ENCODE data around the gene ITGB5. TPM values are rescaled to one million over a fixed set of nuclear protein-coding genes. Genes with fewer than 3 reads are reported as not detected.
"Not testable (repeated sequence)": the region's sequence is repeated elsewhere in the genome, so short reads cannot be mapped to it uniquely, and the experiment has no call there.

Gene ITGB5
- total and polyA plus RNA-seq, 4 donors: 101 to 369 (median 292) TPM

DNA sequence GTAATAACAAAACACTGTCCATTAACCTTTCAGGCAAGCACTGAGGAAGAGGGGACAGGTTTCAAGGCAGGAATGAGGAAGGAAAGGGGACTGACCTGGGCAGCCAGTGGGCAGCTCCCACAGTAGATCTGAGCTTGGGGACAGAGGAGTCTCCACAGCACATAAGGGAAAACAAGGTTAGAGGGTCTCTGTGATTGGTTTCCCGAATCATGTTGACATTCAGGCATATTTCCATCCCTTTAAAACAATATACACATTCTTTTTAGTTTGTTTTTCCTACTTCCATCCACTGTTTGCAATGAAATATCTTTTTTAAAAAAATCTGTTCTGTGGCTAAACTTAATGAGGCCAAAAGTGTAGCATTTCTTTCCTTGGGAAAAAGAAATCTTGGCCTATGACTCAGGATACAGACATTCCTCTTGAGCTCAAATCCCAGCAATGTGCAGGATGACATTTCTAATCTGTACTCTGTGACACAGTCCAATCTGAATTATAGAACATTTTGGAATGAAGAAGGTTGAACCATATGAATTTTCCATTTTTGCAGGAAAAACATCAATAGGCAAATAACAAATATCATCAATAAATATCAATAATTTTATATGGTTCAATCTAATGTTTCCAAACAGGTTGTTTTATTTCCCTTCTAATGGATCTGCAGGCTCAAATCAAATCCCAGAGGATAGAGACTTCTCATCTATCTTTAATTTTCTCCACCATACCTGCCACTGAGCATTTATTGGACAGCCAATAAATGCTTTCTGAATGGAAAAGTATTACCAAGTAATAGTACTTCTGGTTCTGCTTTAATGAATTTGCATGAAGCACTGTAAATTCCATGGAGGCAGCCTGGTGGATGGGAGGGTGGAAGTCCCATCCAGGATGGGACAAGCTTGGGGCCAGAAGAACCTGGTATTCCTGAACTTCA lies 54.1 kb downstream of the ITGB5 start:
- intact Hi-C loops (cut with DNase I): loop anchor here in 1 of 2 donors (5.0 kb wide), 1 partner anchor 44 kb away; no protein-coding TSS in a partner anchor
- H3K36me3 ChIP-seq (ENCODE audit: control insufficient read depth in 1 of 2, insufficient read depth in 2 of 2, low read length in 1 of 2): peaks cover 0 to 3% of the 10 kb centered on the region in 2 donors
- 0% methylated on average over 1 of the region's 1 CpG for WGBS, 2 donors
- ATAC-seq (ENCODE audit: low FRiP score): no peak
- no peaks in the 10 kb centered on the region for H3K9me3 ChIP-seq (ENCODE audit: control insufficient read depth, low read length)
- no peak overlapping the region for H3K4me3 ChIP-seq (ENCODE audit: low read length in 2 of 2)
- no peak for DNase-seq
- peaks cover 12 to 27% of the 10 kb centered on the region in 2 donors for H3K4me1 ChIP-seq (ENCODE audit: control insufficient read depth in 1 of 2, insufficient read depth in 2 of 2, low read length in 2 of 2)
- H3K27ac ChIP-seq (ENCODE audit: low read depth in 1 of 2, low read length in 2 of 2): peak overlapping the region; percentile 80 to 92
- H3K27me3 ChIP-seq (ENCODE audit: control insufficient read depth in 1 of 2, insufficient read depth in 2 of 2, low read length in 1 of 2): no peaks in the 10 kb centered on the region

DNA sequence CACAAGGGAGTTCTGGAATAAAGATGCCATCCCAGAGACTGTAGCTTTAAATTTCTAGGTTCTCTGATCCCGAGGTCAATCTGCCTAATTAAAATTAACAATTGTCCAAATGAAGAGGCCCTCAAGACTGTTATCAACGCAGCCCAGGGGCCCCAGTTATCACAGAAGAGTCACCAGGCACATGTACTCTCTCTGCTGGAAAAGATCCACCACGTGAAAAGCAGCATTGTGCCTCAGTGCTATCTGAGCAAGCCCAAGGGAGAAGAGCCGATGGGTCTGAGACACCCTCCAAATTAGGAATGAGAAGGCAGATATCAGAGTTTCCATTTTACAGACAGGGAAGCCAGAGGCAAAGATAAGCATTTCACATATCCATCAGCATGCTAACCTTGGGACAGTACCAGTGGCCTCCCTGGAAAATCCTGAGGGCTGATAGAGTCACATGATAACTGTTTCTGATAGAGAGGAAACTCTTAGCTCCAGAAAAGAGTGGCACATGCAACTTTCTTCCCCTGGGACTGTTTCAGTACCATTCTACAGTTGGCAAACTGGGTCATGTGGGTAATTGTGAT lies 55.5 kb downstream of the ITGB5 start:
- intact Hi-C loops (cut with DNase I): loop anchor here in 1 of 2 donors (5.0 kb wide), 1 partner anchor 46 kb away; no protein-coding TSS in a partner anchor
- ATAC-seq (ENCODE audit: low FRiP score): no peak
- DNase-seq: no peak
- Histone ChIP-seq H3K36me3 (ENCODE audit: control insufficient read depth in 1 of 2, insufficient read depth in 2 of 2, low read length in 1 of 2) (peaks cover 0 to 3% of the 10 kb centered on the region in 2 donors), H3K27ac (ENCODE audit: low read depth in 1 of 2, low read length in 2 of 2) (peak overlapping the region in 1 of 2 donors; percentile 92), H3K4me3 (ENCODE audit: low read length in 2 of 2) (no peak overlapping the region), H3K4me1 (ENCODE audit: control insufficient read depth in 1 of 2, insufficient read depth in 2 of 2, low read length in 2 of 2) (peaks cover 15 to 33% of the 10 kb centered on the region in 2 donors), H3K27me3 (ENCODE audit: control insufficient read depth in 1 of 2, insufficient read depth in 2 of 2, low read length in 1 of 2) (no peaks in the 10 kb centered on the region), H3K9me3 (ENCODE audit: control insufficient read depth, low read length) (no peaks in the 10 kb centered on the region)
- 66 to 84% methylated on average over 4 of the region's 4 CpGs for WGBS, 2 donors

DNA sequence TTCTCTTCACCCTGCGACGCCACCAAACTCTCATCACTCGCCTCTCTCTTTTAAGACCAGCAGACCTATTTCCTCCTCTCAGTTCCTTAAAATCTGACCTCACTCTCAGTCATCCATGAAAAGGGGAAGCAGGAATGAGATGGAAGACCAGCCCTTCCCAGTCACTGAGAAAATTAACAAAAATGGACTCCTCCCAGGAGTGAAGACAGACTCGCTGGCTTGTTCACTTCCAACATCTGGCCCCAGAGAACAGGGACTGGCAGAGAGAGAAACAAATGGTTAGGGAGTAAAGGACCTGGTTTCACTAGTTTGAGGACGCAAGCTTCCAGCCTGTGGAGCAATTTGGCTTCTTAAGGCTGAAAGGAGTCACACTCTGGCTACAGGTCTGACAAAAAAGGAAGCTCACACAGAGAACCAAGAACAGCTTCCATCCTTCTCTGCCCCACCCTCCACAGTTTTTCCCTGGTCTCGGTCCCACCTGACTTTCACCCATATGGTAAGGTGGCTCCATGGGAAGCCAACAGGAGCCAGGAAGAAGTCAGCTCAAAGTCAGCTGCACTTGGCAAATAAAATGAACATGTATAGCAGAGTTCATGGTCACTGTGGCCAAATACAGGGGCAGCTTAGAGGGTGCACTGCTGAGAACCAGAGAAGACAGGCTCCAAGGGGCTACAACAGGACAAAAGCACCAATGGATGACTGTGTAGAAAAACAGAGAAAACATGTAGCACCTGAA lies 57.2 kb downstream of the ITGB5 start:
- Histone ChIP-seq H3K36me3 (ENCODE audit: control insufficient read depth in 1 of 2, insufficient read depth in 2 of 2, low read length in 1 of 2) (peaks cover 0 to 3% of the 10 kb centered on the region in 2 donors), H3K27ac (ENCODE audit: low read depth in 1 of 2, low read length in 2 of 2) (peak overlapping the region in 1 of 2 donors; percentile 48), H3K4me1 (ENCODE audit: control insufficient read depth in 1 of 2, insufficient read depth in 2 of 2, low read length in 2 of 2) (peaks cover 15 to 30% of the 10 kb centered on the region in 2 donors), H3K9me3 (ENCODE audit: control insufficient read depth, low read length) (no peaks in the 10 kb centered on the region), H3K27me3 (ENCODE audit: control insufficient read depth in 1 of 2, insufficient read depth in 2 of 2, low read length in 1 of 2) (no peaks in the 10 kb centered on the region), H3K4me3 (ENCODE audit: low read length in 2 of 2) (no peak overlapping the region)
- ATAC-seq (ENCODE audit: low FRiP score): peak; percentile 25
- DNase-seq: no peak
- intact Hi-C loops (cut with DNase I): loop anchor here in 1 of 2 donors (5.0 kb wide), 1 partner anchor 47 kb away; no protein-coding TSS in a partner anchor
- WGBS, 2 donors: 69 to 71% methylated on average over 6 of the region's 6 CpGs

DNA sequence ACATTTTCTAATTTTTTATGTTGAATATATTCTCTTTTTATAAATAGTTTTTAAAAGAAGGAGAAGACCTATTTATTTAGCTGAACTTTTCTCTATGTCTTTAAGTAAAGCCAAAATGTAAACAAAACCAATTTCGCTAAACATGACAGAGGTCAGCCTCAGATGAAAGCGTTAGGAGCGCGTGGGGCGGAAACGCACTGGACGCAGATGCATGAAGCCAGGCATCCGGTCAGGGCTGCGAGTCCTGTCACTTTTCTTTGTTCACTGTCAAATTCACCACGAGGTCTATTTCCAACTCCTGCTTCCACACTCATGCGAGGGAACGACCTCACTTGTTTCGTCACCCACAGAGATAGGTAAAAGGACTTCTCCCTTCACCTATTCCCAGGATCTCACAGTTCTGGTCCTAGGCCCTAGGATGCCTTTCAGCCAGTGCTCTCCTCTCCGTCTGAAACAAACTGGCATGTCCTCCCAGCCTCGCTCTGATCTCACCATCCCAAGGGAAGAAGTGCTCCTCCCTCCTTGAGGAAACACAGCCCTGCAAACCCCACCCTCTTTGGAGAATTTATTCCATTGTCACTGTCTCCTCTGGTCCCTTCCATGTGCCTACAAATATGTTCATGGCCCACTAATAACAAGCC lies 57.9 kb downstream of the ITGB5 start:
- ATAC-seq (ENCODE audit: low FRiP score): peak; percentile 55
- Histone ChIP-seq H3K4me3 (ENCODE audit: low read length in 2 of 2) (no peak overlapping the region), H3K27ac (ENCODE audit: low read depth in 1 of 2, low read length in 2 of 2) (peak overlapping the region in 1 of 2 donors; percentile 10), H3K4me1 (ENCODE audit: control insufficient read depth in 1 of 2, insufficient read depth in 2 of 2, low read length in 2 of 2) (peaks cover 15 to 27% of the 10 kb centered on the region in 2 donors), H3K9me3 (ENCODE audit: control insufficient read depth, low read length) (no peaks in the 10 kb centered on the region), H3K36me3 (ENCODE audit: control insufficient read depth in 1 of 2, insufficient read depth in 2 of 2, low read length in 1 of 2) (peaks cover 0 to 3% of the 10 kb centered on the region in 2 donors), H3K27me3 (ENCODE audit: control insufficient read depth in 1 of 2, insufficient read depth in 2 of 2, low read length in 1 of 2) (no peaks in the 10 kb centered on the region)
- peak in 1 of 2 donors; percentile 58 for DNase-seq
- 80 to 86% methylated on average over 15 of the region's 15 CpGs for WGBS, 2 donors
- intact Hi-C loops (cut with DNase I): no loop called here

DNA sequence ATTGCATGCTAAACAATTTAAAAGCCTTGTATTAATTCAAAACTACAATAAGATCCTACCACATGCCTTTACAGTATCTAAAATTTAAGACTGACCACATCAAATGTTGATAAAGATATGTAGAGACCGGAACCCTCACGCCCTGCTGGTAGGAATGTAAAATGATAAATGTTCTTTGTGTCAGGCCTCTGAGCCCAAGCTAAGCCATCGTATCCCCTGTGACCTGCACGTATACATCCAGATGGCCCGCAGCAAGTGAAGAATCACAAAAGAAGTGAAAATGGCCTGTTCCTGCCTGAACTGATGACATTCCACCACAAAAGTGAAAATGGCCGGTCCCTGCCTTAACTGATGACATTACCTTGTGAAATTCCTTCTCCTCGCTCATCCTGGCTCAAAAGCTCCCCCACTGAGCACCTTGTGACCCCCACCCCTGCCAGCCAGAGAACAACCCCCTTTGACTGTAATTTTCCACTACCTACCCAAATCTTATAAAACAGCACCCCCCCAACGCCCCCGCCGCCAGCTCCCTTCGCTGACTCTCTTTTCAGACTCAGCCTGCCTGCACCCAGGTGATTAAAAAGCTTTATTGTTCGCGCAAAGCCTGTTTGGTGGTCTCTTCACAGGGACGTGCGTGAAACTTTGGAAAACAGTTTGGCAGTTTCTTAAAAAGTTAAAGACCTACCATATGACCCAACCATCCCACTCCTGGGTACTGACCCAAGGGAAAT lies 59.5 kb downstream of the ITGB5 start:
- 72 to 79% methylated on average over 15 of the region's 15 CpGs for WGBS, 2 donors
- H3K27ac ChIP-seq (ENCODE audit: low read depth in 1 of 2, low read length in 2 of 2); DNase-seq; intact Hi-C loops (cut with DNase I); H3K4me3 ChIP-seq (ENCODE audit: low read length in 2 of 2); H3K27me3 ChIP-seq (ENCODE audit: control insufficient read depth in 1 of 2, insufficient read depth in 2 of 2, low read length in 1 of 2); ATAC-seq (ENCODE audit: low FRiP score); H3K36me3 ChIP-seq (ENCODE audit: control insufficient read depth in 1 of 2, insufficient read depth in 2 of 2, low read length in 1 of 2); H3K9me3 ChIP-seq (ENCODE audit: control insufficient read depth, low read length): not testable (repeated sequence)
- H3K4me1 ChIP-seq (ENCODE audit: control insufficient read depth in 1 of 2, insufficient read depth in 2 of 2, low read length in 2 of 2): peaks cover 13 to 23% of the 10 kb centered on the region in 2 donors

DNA sequence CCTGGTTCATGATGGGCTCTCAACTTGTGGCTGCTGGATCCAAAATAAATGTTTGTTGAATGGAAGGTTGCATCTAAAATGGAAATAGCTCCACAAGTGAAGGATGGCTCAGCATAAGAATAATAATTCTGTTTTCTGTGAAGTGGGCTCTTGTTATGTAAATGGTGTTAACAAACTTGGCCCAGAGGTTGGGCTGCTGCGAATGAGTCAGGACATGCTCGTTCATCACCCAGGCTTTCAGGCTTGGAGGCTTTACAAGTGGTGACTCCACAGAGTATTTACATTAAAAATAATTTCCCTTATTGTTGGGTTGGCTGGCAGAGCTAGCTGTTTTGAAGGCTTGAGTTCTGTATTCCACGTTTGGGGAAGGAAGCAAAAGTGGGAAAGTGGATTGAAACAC lies 60.5 kb downstream of the ITGB5 start:
- 2 to 3% methylated on average over 3 of the region's 3 CpGs for WGBS, 2 donors
- H3K9me3 ChIP-seq (ENCODE audit: control insufficient read depth, low read length): no peaks in the 10 kb centered on the region
- H3K27ac ChIP-seq (ENCODE audit: low read depth in 1 of 2, low read length in 2 of 2): peak overlapping the region in 1 of 2 donors; percentile 68
- H3K4me1 ChIP-seq (ENCODE audit: control insufficient read depth in 1 of 2, insufficient read depth in 2 of 2, low read length in 2 of 2): peaks cover 5 to 14% of the 10 kb centered on the region in 2 donors
- peak; percentile 40 for ATAC-seq (ENCODE audit: low FRiP score)
- H3K27me3 ChIP-seq (ENCODE audit: control insufficient read depth in 1 of 2, insufficient read depth in 2 of 2, low read length in 1 of 2): no peaks in the 10 kb centered on the region
- intact Hi-C loops (cut with DNase I): no loop called here
- H3K36me3 ChIP-seq (ENCODE audit: control insufficient read depth in 1 of 2, insufficient read depth in 2 of 2, low read length in 1 of 2): peaks cover 0 to 3% of the 10 kb centered on the region in 2 donors
- H3K4me3 ChIP-seq (ENCODE audit: low read length in 2 of 2): no peak overlapping the region
- peak in 1 of 2 donors; percentile 73 for DNase-seq

DNA sequence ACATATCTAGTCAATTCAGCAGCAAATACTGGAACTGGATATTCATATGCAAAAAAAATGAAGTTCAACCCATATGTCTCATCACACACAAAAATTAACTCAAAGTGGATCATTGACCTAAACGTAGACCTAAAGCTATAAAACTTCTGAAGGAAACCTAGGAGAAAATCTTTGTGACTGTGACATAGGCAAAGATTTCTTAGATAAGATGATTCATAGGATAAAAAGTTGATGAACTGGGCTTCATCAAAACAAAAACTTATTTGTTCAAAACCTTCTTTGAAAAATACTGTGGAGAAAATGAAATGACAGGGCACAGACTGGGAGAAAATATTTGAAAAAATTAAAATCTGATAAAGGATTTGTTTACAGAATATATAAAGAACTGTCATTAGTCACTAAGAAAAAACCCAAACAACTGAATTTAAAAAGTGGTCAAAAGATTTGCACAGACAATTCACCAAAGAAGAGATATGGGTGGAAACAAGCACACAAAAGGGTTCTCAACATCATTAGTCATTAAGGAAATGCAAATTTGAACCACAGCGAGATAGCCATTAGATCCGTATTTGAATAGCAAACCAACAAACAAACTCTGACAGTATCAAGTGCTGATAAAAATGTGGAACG lies 62.8 kb downstream of the ITGB5 start:
- WGBS, 2 donors: 94 to 95% methylated on average over 4 of the region's 4 CpGs
- Histone ChIP-seq H3K4me3 (ENCODE audit: low read length in 2 of 2) (no peak overlapping the region), H3K27me3 (ENCODE audit: control insufficient read depth in 1 of 2, insufficient read depth in 2 of 2, low read length in 1 of 2) (no peaks in the 10 kb centered on the region), H3K27ac (ENCODE audit: low read depth in 1 of 2, low read length in 2 of 2) (no peak overlapping the region), H3K36me3 (ENCODE audit: control insufficient read depth in 1 of 2, insufficient read depth in 2 of 2, low read length in 1 of 2) (peaks cover 0 to 4% of the 10 kb centered on the region in 2 donors), H3K4me1 (ENCODE audit: control insufficient read depth in 1 of 2, insufficient read depth in 2 of 2, low read length in 2 of 2) (peaks cover 5 to 7% of the 10 kb centered on the region in 2 donors), H3K9me3 (ENCODE audit: control insufficient read depth, low read length) (no peaks in the 10 kb centered on the region)
- no peak for DNase-seq
- no peak for ATAC-seq (ENCODE audit: low FRiP score)
- intact Hi-C loops (cut with DNase I): no loop called here
